Measurements from ENCODE around the gene C5.

Gene C5

DNA sequence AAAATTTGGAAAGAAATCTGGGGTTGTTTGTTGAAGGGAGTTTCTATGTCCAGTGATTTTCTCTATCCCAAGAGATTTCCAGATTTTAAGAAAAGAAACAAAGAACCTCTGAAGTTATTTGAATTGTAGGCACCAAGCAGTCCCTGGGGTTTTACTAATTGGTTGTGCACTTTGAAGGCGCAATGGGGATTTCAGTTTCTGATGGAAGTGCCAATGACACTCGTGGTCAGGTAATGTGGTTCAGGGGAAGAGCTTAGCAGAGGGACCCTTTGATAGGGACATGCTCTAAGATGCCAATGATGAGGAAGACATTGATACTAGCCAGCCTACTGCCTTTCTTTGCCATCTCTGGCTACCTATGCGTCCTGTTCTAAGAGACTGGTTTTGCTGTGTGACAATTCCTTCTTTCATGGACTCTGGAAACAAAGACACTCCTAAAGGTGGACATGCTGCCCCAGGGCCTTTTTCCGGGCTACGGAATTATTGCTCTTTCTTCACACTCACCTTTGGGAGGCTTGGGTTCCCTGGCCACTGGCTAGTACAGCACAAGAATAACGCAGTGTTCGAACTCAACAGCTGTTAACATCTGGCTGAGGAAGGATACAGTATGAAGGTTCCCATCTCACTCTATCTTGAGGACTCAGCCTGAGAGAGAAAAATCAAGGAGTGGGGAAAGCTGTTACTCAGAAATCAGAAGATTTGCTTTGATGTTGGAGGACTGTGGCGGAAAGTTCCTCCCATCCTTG, 116.6 kb downstream of the C5 start:
- DNase-seq (ENCODE audit: insufficient read length, low spot score) (no peak), FAIRE-seq (no peak)
- TF ChIP-seq, protein P1, sequence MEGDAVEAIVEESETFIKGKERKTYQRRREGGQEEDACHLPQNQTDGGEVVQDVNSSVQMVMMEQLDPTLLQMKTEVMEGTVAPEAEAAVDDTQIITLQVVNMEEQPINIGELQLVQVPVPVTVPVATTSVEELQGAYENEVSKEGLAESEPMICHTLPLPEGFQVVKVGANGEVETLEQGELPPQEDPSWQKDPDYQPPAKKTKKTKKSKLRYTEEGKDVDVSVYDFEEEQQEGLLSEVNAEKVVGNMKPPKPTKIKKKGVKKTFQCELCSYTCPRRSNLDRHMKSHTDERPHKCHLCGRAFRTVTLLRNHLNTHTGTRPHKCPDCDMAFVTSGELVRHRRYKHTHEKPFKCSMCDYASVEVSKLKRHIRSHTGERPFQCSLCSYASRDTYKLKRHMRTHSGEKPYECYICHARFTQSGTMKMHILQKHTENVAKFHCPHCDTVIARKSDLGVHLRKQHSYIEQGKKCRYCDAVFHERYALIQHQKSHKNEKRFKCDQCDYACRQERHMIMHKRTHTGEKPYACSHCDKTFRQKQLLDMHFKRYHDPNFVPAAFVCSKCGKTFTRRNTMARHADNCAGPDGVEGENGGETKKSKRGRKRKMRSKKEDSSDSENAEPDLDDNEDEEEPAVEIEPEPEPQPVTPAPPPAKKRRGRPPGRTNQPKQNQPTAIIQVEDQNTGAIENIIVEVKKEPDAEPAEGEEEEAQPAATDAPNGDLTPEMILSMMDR (IDR thresholded peaks at IDR 0.05; ENCODE audit: insufficient read depth, missing control alignments): no peak

DNA sequence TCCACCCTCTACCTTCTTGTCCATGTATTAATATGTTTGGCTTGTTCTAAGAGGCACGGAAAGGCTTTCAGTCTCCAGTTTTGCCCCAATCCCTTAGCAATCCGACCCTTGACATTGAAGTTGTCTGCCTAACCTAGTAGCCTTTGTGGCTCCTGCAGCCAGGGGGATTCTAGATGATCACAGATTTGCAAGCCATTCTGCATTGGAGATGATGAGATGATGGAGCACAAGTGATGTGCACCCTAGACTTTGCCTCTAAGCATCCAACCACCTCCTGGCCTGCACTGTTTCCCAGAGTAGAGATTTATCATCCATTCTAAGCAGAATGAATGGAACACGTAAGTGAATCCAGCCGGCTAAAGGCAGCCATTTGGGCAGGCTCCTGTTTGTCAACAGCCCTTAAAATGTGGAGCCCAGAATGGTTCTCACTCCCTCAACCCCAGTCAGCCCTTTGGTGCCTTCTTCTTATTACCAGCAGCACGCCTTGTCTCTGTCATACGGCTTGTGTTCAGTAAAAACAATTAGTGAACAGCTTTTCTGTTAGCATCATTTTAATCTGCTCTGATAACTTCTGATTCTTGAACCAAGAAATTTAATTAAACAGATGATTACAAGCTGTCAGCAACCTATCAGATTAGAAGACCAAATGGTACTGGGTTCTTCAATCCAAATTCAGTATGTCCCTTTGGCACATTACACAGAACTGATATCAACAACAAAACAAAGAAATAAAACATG, 117.8 kb downstream of the C5 start:
- DNase-seq (ENCODE audit: insufficient read length, low spot score) (peak; percentile 59), FAIRE-seq (peak; percentile 76)
- TF ChIP-seq, protein P1 (IDR thresholded peaks at IDR 0.05; ENCODE audit: insufficient read depth, missing control alignments): no peak

DNA sequence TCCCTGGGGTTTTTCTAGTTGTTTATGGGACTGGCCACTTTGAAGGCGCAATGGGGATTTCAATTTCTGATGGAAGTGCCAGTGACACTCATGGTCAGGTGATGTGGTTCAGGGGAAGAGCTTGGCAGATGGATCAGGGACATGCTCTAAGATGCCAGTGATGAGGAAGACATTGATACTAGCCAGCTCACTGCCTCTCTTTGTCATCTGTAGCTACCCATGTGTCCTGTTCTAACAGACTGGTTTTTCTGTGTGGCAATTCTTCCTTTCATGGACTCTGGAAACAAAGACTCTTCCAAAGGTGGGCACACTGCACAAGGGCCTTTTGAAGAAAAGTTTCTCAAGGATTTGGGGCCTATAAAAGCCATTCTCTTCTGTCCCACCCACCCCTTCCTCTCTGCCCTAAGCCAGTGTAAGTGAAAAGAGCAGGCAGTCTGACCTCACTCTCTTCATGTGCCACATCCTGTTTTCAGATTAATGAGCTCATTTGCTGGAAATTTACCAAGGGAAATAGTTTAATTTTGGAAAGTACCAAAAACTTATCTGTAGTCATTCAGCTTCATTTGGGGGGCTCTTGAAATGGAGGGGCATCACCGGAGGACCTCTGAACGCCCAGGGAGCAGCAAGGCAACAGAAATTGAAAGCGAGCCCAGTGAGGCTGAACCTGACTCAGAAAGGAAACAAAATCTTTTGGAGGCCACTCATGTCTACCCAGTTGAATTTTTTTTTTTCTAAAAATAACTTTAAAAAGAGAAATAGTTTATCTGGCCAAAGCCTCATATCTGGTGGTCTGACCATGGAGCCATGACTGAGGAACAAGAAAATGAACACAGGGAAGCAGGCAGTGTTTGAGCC, 118.6 kb downstream of the C5 start:
- DNase-seq (ENCODE audit: insufficient read length, low spot score): no peak
- TF ChIP-seq, protein P1 (IDR thresholded peaks at IDR 0.05; ENCODE audit: insufficient read depth, missing control alignments): no peak
- FAIRE-seq: no peak

DNA sequence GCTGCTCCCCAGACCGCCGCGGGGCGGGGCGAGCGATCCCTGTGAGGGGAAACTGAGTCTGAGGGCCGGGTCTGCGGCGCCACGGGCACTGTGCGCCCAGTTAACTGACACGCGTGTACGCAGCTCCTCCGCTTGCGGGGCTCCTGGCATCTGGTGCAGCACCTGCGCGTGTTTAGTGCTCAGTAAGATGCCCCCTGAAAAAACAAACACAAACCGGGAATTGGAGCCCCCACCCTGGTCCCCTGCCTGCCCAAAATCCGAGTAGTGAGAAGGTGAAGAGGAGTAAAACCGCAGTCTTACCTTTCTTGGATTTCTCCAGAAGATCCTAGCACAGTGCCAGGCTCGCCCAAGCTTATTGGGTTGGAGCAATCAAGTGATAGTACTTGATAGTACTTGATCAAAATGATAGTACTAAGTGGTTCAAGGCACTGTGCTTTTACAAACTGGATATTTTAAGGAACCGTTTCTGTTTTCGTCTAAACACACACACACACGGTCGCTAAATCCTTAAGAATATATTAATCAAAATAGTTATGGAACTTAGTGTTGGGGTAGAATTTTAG, 120.8 kb downstream of the C5 start:
- DNase-seq (ENCODE audit: insufficient read length, low spot score) (no peak), FAIRE-seq (no peak)
- TF ChIP-seq, protein P1 (IDR thresholded peaks at IDR 0.05; ENCODE audit: insufficient read depth, missing control alignments): no peak

DNA sequence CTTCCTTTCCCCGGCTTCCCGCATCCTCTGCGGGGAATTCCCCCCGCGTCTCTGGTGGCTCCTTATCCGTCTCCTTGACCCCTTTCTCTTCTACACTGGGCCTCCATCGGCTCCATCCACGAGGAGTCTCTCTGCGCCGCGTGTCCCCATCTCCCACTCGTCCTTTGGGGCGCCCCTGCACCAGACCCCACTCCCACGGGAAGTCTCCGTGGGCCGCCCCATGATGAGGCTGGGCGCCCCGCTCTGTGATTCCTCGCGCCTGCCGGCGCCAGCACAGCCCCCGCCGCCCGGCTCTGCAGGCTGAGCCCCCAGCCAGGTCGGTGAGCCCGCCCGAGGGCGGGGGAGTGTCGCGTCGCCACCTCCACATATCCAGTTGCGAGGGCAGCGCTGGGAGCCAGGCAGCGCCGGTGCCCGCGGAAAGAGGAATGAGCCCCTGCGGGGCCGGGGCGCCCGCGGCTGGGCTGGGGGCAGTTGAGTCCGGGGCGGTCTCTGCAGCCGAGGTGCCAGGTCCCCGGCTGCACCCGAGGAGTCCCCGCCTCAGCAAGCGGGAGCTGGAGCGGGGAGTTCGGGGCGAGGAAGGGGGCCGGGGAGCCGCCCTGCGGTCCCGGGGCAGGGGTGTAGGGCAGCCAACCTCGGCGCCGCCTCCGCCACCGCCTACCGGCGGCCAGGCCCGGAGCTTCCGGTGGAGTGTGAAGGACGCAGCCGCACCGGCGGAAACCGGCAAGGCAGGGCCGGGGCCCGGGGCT, 121.4 kb downstream of the C5 start:
- TF ChIP-seq, protein P1 (IDR thresholded peaks at IDR 0.05; ENCODE audit: insufficient read depth, missing control alignments): no peak
- FAIRE-seq (no peak), DNase-seq (ENCODE audit: insufficient read length, low spot score) (no peak)

DNA sequence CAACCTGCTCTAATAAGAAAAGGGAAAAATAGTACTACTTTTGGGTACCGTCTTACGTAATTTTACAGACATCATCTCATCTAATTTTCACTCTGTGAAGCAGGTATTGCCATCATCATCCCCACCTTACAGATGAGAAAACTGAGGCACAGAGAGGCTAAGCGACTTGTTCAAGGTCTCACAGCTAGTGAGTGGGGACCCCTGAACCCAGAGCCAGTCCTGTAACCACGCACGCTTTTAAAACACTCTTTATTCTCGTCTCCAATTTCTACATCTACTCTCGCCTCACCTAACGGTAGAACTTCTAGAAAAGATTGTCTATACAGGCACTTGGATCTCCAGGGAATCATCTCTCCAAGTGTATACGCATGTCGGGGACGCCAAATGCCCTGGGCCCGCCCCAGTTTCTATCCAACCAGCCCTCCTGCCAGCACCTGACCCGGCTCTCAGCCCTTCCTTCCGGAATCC, 122.0 kb downstream of the C5 start:
- DNase-seq (ENCODE audit: insufficient read length, low spot score) (no peak), FAIRE-seq (no peak)
- TF ChIP-seq, protein P1 (IDR thresholded peaks at IDR 0.05; ENCODE audit: insufficient read depth, missing control alignments): no peak
